ENCODE data around the gene TRIOBP.
"Not testable (repeated sequence)": the region's sequence is repeated elsewhere in the genome, so short reads cannot be mapped to it uniquely, and the experiment has no call there.

TRIOBP gene, protein sequence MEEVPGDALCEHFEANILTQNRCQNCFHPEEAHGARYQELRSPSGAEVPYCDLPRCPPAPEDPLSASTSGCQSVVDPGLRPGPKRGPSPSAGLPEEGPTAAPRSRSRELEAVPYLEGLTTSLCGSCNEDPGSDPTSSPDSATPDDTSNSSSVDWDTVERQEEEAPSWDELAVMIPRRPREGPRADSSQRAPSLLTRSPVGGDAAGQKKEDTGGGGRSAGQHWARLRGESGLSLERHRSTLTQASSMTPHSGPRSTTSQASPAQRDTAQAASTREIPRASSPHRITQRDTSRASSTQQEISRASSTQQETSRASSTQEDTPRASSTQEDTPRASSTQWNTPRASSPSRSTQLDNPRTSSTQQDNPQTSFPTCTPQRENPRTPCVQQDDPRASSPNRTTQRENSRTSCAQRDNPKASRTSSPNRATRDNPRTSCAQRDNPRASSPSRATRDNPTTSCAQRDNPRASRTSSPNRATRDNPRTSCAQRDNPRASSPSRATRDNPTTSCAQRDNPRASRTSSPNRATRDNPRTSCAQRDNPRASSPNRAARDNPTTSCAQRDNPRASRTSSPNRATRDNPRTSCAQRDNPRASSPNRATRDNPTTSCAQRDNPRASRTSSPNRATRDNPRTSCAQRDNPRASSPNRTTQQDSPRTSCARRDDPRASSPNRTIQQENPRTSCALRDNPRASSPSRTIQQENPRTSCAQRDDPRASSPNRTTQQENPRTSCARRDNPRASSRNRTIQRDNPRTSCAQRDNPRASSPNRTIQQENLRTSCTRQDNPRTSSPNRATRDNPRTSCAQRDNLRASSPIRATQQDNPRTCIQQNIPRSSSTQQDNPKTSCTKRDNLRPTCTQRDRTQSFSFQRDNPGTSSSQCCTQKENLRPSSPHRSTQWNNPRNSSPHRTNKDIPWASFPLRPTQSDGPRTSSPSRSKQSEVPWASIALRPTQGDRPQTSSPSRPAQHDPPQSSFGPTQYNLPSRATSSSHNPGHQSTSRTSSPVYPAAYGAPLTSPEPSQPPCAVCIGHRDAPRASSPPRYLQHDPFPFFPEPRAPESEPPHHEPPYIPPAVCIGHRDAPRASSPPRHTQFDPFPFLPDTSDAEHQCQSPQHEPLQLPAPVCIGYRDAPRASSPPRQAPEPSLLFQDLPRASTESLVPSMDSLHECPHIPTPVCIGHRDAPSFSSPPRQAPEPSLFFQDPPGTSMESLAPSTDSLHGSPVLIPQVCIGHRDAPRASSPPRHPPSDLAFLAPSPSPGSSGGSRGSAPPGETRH (N-terminal part only)

DNA sequence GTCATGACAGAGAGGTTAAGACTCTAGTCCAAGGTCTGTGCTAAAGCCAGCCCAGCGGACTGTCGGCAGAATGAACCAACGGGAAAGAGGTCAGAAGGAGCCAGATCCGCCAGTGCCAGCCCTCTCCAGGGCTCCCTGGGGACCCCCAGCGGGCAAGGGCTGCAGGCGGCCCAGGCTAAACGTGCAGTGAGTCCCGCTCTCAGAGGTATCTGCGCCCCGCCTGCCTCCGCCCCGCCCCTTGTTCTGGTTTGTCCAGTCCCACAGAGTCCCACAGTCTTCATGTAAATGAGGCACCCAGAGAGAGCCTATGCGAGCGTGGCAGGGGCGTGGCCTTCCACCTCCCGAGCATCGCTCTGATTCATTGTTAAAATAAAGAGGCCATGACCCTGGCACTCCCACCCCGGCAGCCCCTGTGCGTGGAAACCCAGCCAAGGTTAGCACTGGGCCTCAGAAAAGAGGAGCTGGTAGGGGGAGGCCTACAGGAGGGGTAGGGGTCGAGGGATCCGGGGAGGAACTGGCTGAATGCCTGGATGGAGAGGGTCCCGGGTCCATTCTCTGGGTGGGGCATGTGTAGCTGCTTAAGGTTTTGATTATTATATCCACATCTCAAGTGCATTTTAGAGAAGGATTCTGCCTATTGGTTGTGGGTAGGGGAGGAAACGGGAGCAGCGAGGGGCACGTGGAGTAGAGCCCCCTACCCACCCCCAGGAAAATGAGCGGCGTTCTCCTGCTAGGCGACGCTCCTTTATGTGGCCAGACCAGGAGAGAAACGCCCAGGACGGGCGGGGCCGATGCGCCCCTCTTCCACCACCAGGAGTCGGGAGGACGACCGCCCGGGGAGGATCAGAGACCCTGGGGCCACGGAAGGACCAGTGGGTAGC lies at the start of gene TRIOBP:
Gene TRIOBP, plus strand, starts transcription at position 392 of the 881 bp plus-strand sequence. CDS start 4,318 bp downstream, outside the sequence.
- in situ Hi-C loops (cut with MboI; ENCODE audit: low sequenced_read_pairs): no loop called here

- in situ Hi-C loops (cut with MboI; ENCODE audit: low sequenced_read_pairs): no loop called here
Observed at GRCh38 chr22:37647317-37647716, 49.5 kb upstream of the TRIOBP start.

GRCh38 chr22:37647928-37648327 lies 48.9 kb upstream of the TRIOBP start:
- in situ Hi-C loops (cut with MboI; ENCODE audit: low sequenced_read_pairs): no loop called here

GRCh38 chr22:37650463-37651136 lies 46.2 kb upstream of the TRIOBP start:
- in situ Hi-C loops (cut with MboI; ENCODE audit: low sequenced_read_pairs): no loop called here

DNA sequence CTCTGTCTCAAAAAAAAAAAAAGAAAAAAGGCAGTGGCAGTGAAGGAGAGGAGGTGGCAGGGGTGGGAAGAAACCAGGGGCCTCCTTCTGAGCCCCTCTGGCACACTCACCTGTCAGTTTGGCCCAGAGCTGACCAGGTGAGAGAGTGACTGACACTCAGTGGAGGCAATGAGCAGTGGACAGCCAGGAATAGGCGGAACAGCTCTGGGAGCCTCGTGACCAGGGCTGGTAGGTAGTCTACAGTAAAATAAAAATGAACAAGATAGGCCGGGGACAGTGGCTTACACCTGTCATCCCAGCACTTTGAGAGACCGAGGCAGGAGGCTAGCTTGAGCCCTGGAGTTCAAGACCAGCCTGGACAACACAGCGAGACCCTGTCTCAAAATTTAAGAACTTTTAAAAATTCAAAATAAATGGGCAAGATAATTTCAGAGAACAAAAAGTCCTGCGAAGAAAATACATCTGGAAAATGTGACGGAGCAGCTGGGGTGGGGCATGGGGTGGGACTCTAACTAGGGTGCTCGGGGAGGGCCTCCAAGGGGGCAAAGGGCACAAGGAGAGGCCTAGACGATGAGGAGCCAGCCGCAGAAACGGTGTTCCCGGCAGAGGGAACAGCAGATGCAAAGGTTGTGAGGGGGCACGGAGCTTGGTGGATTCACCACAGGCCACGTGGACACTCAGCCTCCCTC lies 42.1 kb upstream of the TRIOBP start:
- in situ Hi-C loops (cut with MboI; ENCODE audit: low sequenced_read_pairs): no loop called here

DNA sequence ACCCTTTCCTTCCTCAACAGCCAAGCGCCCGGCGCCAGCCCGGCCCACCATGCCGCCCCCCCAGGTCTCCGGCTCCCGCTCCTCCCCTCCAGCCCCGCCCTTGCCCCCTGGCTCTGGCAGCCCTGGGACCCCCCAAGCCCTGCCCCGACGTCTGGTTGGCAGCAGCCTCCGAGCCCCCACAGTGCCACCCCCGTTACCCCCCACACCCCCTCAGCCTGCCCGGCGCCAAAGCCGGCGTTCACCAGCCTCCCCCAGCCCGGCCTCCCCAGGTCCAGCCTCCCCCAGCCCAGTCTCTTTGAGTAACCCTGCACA lies 41.6 kb upstream of the TRIOBP start:
- in situ Hi-C loops (cut with MboI; ENCODE audit: low sequenced_read_pairs): no loop called here

- in situ Hi-C loops (cut with MboI; ENCODE audit: low sequenced_read_pairs): not testable (repeated sequence)
Observed at GRCh38 chr22:37656583-37656982, 40.3 kb upstream of the TRIOBP start.

GRCh38 chr22:37657590-37658132 lies 39.2 kb upstream of the TRIOBP start:
- in situ Hi-C loops (cut with MboI; ENCODE audit: low sequenced_read_pairs): no loop called here

DNA sequence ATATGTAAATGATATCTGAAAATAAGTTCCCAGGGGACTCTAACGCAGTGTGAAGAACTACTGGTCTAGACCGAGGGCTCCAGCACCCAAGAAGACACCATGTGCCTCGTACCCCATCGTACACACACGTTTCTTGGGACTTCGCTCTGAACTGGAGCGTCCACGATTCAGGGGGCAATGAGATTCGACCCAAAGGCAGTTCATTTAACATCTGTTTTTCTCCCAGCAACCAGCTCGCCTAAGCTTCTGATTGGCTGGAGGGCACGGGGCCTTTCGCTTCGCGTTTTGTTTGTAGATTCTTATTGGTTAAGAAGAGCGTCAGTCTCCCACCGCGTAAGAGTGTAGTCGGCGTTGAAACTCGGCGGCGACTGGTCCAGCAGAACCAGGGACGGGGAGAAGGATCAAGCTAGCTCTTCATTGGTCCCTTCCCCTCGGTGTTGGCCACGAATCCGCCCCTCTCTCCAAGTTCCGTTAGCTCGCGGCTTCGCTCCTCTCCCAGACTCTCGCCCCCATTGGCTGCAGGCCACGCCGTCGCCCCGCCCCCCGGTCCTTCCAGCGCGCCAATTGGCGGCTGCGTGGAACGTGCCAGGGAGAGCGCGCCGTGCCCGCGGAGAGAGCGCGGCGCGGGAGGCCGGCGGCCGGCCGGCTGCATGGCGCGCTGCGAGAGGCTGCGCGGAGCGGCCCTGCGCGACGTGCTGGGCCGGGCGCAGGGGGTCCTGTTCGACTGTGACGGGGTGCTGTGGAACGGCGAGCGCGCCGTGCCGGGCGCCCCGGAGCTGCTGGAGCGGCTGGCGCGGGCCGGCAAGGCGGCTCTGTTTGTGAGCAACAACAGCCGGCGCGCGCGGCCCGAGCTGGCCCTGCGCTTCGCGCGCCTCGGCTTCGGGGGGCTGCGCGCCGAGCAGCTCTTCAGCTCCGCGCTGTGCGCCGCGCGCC lies 38.4 kb upstream of the TRIOBP start, which contains the start of gene PDXP:
Gene PDXP, plus strand, starts transcription at position 591 of the 933 bp plus-strand sequence. Its CDS starts 60 bp downstream, at position 651.
- in situ Hi-C loops (cut with MboI; ENCODE audit: low sequenced_read_pairs): no loop called here

GRCh38 chr22:37659066-37659896 lies 37.6 kb upstream of the TRIOBP start:
- in situ Hi-C loops (cut with MboI; ENCODE audit: low sequenced_read_pairs): no loop called here

- in situ Hi-C loops (cut with MboI; ENCODE audit: low sequenced_read_pairs): no loop called here
Observed at GRCh38 chr22:37659897-37660708, 36.7 kb upstream of the TRIOBP start.

- in situ Hi-C loops (cut with MboI; ENCODE audit: low sequenced_read_pairs): no loop called here
Observed at GRCh38 chr22:37660709-37661045, 36.2 kb upstream of the TRIOBP start.

DNA sequence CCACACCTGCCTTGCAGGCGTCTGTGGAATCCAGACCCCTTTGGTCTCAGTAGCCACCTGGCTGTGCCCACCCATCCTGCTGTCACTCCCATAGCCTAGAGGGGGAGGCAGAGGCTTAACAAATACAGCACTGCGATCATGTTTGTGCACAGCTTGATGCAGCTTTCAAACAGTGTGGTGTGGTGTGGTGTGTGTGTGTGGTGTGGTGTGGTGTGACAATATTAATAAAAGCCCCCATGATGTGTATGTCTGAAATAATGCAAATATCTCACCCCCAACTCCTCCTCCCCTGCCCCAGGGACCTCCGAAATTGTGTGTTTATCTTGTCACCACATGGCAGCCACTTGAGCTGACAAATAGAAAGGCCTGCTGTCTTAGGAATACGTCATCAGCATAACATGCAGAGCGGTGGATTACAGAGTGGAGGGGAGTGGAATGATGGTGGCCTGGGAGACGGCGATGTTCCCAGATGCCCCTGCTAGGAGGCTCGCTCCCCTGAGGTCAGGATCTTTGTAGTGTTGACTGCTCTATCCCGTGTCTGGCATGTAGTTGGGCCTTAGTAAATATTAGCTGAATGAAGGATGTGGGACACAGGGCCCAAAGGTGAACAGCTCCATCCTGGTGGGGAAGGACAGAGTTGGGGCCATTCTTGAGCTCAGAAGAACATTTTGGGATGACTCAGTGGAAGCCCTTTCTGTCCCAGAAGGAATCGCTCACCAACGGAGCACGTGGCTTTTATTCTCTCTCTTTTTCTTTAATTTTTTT lies 35.5 kb upstream of the TRIOBP start:
- in situ Hi-C loops (cut with MboI; ENCODE audit: low sequenced_read_pairs): no loop called here

GRCh38 chr22:37662039-37662438 lies 34.8 kb upstream of the TRIOBP start:
- in situ Hi-C loops (cut with MboI; ENCODE audit: low sequenced_read_pairs): no loop called here

- in situ Hi-C loops (cut with MboI; ENCODE audit: low sequenced_read_pairs): no loop called here
Observed at GRCh38 chr22:37663521-37664140, 33.2 kb upstream of the TRIOBP start.
